Smooth muscle cell of the coronary artery (primary cell): Measurements from ENCODE around the gene MRPL4. TPM values are rescaled to one million over a fixed set of nuclear protein-coding genes. Genes with fewer than 3 reads are reported as not detected.

Source experiments
- total RNA-seq: library from RNA; depleted of rRNA; stranded (reverse); fragments of >200 nt; gene quantifications from 2 replicates; pipeline ENCODE4 v1.2.3, GENCODE V29; 2014; ENCODE audit warnings: low replicate concordance

The MRPL4 gene
- total RNA-seq, result 5.7 and 18.0 TPM in 2 replicates

GRCh38 chr19:10251792-10252694 is at the start of gene MRPL4:
MRPL4 (plus strand) TSS chr19:10252214; CDS start chr19:10252254, 40 bp downstream.

GRCh38 chr19:10230861-10231611 is 21.0 kb upstream of the MRPL4 start, which contains the start of gene S1PR2:
S1PR2 (minus strand) TSS chr19:10231331; CDS start chr19:10224905, 6,426 bp downstream.

GRCh38 chr19:10270616-10271394 is 18.8 kb downstream of the MRPL4 start, which contains the start of gene ICAM1:
ICAM1 (plus strand) TSS chr19:10271120; CDS start chr19:10271160, 40 bp downstream.

GRCh38 chr19:10286803-10287737 is 35.1 kb downstream of the MRPL4 start, which contains the start of gene ICAM4:
ICAM4 (plus strand) TSS chr19:10286955; CDS start chr19:10287013, 58 bp downstream.

GRCh38 chr19:10289836-10290356 is 37.9 kb downstream of the MRPL4 start, which contains the start of gene ICAM5:
ICAM5 (plus strand) TSS chr19:10289952; CDS start chr19:10290044, 92 bp downstream.

GRCh38 chr19:10309423-10309822 is 57.4 kb downstream of the MRPL4 start, which contains the start of gene ZGLP1:
ZGLP1 (minus strand) TSS chr19:10309815.

Other genes with a start within 250 kb of the MRPL4 start
- 0.38 and 4.3 TPM in 2 replicates for gene COL5A3, start 241.7 kb upstream of the MRPL4 start, total RNA-seq
- not detected in 2 replicates for gene RDH8, start 238.7 kb upstream of the MRPL4 start, total RNA-seq
- 16.0 and 22.7 TPM in 2 replicates for gene SHFL, start 165.9 kb upstream of the MRPL4 start, total RNA-seq
- gene ANGPTL6, start 149.5 kb upstream of the MRPL4 start, total RNA-seq, result under 0.01 and 0.45 TPM in 2 replicates
- gene PPAN, start 145.9 kb upstream of the MRPL4 start, total RNA-seq, result 25.2 and 32.5 TPM in 2 replicates
- 2.0 and 4.0 TPM in 2 replicates for gene P2RY11, start 140.5 kb upstream of the MRPL4 start, total RNA-seq
- gene EIF3G, start 132.3 kb upstream of the MRPL4 start, total RNA-seq, result 343 and 390 TPM in 2 replicates
- gene DNMT1, start 57.3 kb upstream of the MRPL4 start, total RNA-seq, result 16.6 and 23.2 TPM in 2 replicates
- gene S1PR2, start 20.9 kb upstream of the MRPL4 start, total RNA-seq, result 9.3 and 22.9 TPM in 2 replicates
- gene ICAM1, start 18.9 kb downstream of the MRPL4 start, total RNA-seq, result 7.5 and 20.7 TPM in 2 replicates
- 0.45 and 0.82 TPM in 2 replicates for gene ICAM4, start 34.7 kb downstream of the MRPL4 start, total RNA-seq
- 0.94 and 1.7 TPM in 2 replicates for gene ICAM5, start 37.7 kb downstream of the MRPL4 start, total RNA-seq
- 0.23 and 0.30 TPM in 2 replicates for gene ZGLP1, start 57.6 kb downstream of the MRPL4 start, total RNA-seq
- 7.1 and 21.8 TPM in 2 replicates for gene FDX2, start 63.8 kb downstream of the MRPL4 start, total RNA-seq
- 8.2 and 10.9 TPM in 2 replicates for gene RAVER1, start 81.3 kb downstream of the MRPL4 start, total RNA-seq
- gene ICAM3, start 87.4 kb downstream of the MRPL4 start, total RNA-seq, result 15.1 and 21.7 TPM in 2 replicates
- gene TYK2, start 128.4 kb downstream of the MRPL4 start, total RNA-seq, result 70.4 and 104 TPM in 2 replicates
- 256 and 276 TPM in 2 replicates for gene CDC37, start 151.3 kb downstream of the MRPL4 start, total RNA-seq
- 2.5 and 2.9 TPM in 2 replicates for gene PDE4A, start 168.3 kb downstream of the MRPL4 start, total RNA-seq